Upper lobe of right lung (tissue), 1 donor: ENCODE data around the gene TDRD12. TPM values are rescaled to one million over a fixed set of nuclear protein-coding genes. Genes with fewer than 3 reads are reported as not detected.
"Not testable (repeated sequence)": the region's sequence is repeated elsewhere in the genome, so short reads cannot be mapped to it uniquely, and the experiment has no call there.

Experiments used
- ATAC-seq: fragments of 200-7000 bp; cut with Tn5 transposase; one replicate; pipeline ENCODE4 v1.9.1; 2020; ENCODE audit warnings: mild to moderate bottlenecking, moderate library complexity
- DNase-seq: peaks from one replicate; pipeline ENCODE4 v3.0.0-alpha.2; 2020
- H3K27ac ChIP-seq: fragments of 200-600 bp; one replicate; pipeline ENCODE4 v1.8.0; 2022
- H3K27me3 ChIP-seq: fragments of 200-600 bp; one replicate; pipeline ENCODE4 v1.8.0; 2022; ENCODE audit warnings: mild to moderate bottlenecking
- H3K36me3 ChIP-seq: fragments of 200-600 bp; one replicate; pipeline ENCODE4 v1.8.0; 2022
- H3K4me1 ChIP-seq: fragments of 200-600 bp; one replicate; pipeline ENCODE4 v1.8.0; 2022
- H3K4me3 ChIP-seq: fragments of 200-600 bp; one replicate; pipeline ENCODE4 v1.8.0; 2022; ENCODE audit warnings: mild to moderate bottlenecking
- H3K9me3 ChIP-seq: fragments of 200-600 bp; one replicate; pipeline ENCODE4 v1.8.0; 2022
- intact Hi-C: fragments of 100-400 bp; cut with DNase I; formaldehyde crosslinking; loops from one replicate; pipeline ENCODE4 v1.11.0; 2022
- total RNA-seq: library from RNA; stranded (reverse); fragmentation: NEBNext Ultra II Directional; extraction: Animal tissue kit (Norgen Biotek cat#: 25700); gene quantifications from one replicate; pipeline ENCODE4 v1.2.1, GENCODE V29; 2021
- TF ChIP-seq, protein P1 (sequence below): fragments of 200-600 bp; IDR thresholded peaks from one replicate; pipeline ENCODE4 v1.8.0; 2022; ENCODE audit warnings: antibody characterized with exemption
- donor health status: DM: no; HTN: yes; CAD: no; lungs with severe emphysema.

The TDRD12 gene
- total RNA-seq, 1 donor from 2014 or later, result not detected

DNA sequence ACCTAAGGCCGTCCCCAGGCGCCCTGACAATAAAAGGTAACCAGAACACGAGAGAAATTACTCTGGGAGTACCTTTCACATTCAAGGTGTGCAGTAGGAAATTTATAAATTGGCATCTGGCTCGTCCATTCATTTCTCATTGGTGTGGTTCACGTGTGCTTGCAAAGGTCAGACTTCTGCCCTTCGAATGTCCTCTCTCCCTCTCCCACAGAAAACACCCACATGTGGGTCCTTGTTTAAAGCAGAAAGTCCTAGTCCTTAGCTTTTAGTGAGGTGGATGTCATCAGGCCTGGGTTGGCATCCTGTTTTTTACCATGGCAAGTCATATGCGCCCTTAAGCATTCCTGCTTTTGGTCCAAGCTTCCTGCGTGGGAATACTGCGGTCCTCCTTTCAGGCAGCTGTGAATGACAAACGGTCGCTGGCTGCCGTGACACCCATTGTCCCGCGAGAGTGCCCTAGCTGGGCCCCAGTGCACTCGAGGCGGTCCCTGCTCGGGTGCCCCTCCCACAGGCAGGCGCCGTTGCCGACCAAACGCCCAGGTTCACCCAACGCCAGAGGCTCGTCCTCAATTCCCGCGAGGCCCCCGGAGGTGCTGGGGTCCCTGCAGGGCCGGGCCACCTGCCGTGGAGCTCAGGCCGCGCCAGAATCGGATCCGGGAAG is 28.1 kb upstream of the TDRD12 start, which contains the start of gene NUDT19:
TSS of gene NUDT19 (plus strand) at position 531 of the 661 bp plus-strand sequence. CDS start 140 bp downstream, outside the sequence.
- intact Hi-C loops, result no loop called here
- H3K27ac ChIP-seq, result peak within 1 kb of the TSS; percentile 88
- H3K36me3 ChIP-seq, result no peaks in the 10 kb centered on the region
- DNase-seq, result peak; percentile 96
- peaks cover 49% of the 10 kb centered on the region for H3K4me1 ChIP-seq
- H3K27me3 ChIP-seq, result no peaks in the 10 kb centered on the region
- TF ChIP-seq, protein P1, sequence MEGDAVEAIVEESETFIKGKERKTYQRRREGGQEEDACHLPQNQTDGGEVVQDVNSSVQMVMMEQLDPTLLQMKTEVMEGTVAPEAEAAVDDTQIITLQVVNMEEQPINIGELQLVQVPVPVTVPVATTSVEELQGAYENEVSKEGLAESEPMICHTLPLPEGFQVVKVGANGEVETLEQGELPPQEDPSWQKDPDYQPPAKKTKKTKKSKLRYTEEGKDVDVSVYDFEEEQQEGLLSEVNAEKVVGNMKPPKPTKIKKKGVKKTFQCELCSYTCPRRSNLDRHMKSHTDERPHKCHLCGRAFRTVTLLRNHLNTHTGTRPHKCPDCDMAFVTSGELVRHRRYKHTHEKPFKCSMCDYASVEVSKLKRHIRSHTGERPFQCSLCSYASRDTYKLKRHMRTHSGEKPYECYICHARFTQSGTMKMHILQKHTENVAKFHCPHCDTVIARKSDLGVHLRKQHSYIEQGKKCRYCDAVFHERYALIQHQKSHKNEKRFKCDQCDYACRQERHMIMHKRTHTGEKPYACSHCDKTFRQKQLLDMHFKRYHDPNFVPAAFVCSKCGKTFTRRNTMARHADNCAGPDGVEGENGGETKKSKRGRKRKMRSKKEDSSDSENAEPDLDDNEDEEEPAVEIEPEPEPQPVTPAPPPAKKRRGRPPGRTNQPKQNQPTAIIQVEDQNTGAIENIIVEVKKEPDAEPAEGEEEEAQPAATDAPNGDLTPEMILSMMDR, result no peak
- ATAC-seq, result peak; percentile 97
- no peaks in the 10 kb centered on the region for H3K9me3 ChIP-seq
- peak within 1 kb of the TSS; percentile 78 for H3K4me3 ChIP-seq

DNA sequence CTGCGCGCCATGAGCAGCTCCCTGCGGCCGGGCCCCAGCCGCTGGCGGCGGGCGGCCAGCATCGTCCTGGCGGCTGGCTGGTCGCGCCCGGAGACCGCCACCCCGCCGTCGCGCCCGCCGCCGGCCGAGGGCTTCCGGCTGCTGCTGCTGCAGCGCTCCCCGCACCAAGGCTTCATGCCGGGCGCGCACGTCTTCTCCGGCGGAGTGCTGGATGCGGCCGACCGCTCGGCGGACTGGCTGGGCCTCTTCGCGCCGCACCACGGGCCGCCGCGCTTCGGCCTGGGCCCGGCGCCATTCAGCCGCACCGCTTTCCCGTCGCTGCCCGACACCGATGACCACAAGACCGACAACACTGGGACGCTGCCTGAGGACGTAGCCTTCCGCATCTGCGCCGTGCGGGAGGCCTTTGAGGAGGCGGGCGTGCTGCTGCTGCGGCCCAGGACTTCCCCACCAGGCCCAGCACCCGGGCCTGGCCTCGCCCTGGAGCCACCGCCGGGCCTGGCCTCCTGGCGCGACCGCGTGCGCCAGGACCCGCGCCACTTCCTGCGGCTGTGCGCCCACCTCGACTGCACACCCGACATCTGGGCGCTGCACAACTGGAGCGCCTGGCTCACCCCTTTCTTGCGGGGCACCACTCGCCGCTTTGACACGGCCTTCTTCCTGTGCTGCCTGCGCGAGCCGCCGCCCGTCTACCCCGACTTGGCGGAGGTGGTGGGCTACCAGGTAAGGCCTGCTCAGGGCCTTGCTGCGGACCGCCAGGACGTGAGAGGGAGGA is 27.4 kb upstream of the TDRD12 start:
- H3K4me3 ChIP-seq, result peak overlapping the region; percentile 78
- no peaks in the 10 kb centered on the region for H3K27me3 ChIP-seq
- H3K27ac ChIP-seq, result peak overlapping the region; percentile 88
- TF ChIP-seq, protein P1, result no peak
- DNase-seq (peak; percentile 89), ATAC-seq (peak; percentile 90)
- intact Hi-C loops, result no loop called here
- H3K36me3 ChIP-seq, result no peaks in the 10 kb centered on the region
- peaks cover 54% of the 10 kb centered on the region for H3K4me1 ChIP-seq
- no peaks in the 10 kb centered on the region for H3K9me3 ChIP-seq

DNA sequence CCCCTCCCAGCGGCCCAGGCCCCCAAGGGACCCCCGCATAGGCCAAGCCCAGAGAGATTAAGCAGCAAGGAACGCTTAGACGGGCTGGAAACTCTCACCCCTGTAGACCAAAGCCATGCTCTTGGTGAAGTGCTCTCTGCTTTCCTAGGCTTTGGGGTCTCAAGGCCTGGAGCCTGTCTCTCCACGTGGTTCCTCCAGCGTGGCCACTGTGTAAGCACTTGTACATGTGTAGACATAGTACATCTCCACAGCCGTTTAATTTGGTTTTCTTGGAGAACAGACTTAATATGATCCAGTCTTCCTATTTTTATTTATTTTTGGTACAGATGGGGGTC is 26.9 kb upstream of the TDRD12 start:
- ATAC-seq, result peak; percentile 1
- TF ChIP-seq, protein P1, result no peak
- H3K4me3 ChIP-seq, result peak overlapping the region; percentile 78
- intact Hi-C loops, result no loop called here
- no peaks in the 10 kb centered on the region for H3K36me3 ChIP-seq
- peak overlapping the region; percentile 88 for H3K27ac ChIP-seq
- H3K9me3 ChIP-seq, result no peaks in the 10 kb centered on the region
- no peaks in the 10 kb centered on the region for H3K27me3 ChIP-seq
- DNase-seq, result no peak
- H3K4me1 ChIP-seq, result peaks cover 54% of the 10 kb centered on the region

DNA sequence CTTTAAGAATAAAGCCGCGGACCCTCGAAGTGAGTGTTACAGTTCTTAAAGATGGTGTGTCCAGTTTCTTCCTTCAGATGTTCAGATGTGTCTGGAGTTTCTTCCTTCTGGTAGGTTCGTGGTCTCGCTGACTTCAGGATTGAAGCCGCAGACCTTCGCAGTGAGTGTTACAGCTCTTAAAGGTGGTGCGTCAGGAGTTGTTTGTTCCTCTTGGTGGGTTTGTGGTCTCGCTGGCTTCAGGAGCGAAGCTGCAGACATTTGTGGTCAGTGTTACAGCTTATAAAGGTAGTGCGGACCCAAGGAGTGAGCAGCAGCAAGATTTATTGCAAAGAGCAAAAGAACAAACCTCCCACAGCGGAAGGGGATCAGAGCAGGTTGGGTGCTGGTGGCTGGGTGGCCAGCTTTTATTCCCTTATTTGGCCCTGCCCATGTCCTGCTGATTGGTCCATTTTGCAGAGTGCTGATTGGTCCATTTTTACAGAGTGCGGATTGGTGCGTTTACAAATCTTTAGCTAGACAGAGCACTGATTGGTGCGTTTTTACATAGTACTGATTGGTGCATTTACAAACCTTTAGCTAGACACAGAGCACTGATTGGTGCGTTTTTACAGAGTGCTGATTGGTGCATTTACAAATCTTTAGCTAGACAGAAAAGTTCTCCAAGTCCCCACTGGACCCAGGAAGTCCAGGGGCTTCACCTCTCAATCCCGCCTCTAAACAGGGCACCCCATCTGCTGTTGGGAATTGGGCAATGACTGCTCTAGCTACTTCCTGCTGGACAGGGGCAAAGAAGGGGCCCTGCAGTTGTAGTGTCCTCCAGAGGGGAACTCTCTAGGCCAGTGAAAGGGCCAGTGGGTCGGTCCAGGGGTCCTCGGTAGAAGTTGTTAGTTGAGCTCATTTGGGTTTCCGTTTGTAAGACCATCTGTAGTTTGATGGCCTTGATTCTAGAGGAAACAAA is 26.1 kb upstream of the TDRD12 start:
- ATAC-seq, H3K27ac ChIP-seq, DNase-seq, intact Hi-C loops, H3K27me3 ChIP-seq, H3K9me3 ChIP-seq, H3K36me3 ChIP-seq: not testable (repeated sequence)
- Histone ChIP-seq H3K4me1 (peaks cover 54% of the 10 kb centered on the region), H3K4me3 (peak overlapping the region; percentile 78)

DNA sequence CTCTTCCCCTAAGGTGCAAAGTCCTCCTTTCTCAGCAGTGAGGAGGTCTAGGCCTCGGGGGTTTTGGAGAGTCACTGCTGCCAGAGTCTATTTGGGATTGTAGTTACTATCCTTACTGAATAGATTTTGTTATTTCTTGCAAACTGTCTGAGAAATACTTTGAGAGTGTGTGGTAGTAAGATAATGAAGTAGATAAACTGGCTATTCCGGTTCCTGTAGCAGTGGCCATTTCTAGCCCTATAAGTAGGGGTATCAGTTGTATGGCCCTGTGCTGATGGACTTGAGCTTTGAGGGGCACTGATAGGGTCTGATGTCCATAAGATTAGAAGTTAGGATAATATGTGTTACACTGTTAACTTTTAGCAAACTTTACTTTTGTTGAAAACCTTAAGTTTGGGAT is 25.3 kb upstream of the TDRD12 start:
- H3K27me3 ChIP-seq, ATAC-seq, DNase-seq, H3K9me3 ChIP-seq, H3K36me3 ChIP-seq, H3K27ac ChIP-seq, intact Hi-C loops: not testable (repeated sequence)
- Histone ChIP-seq H3K4me3 (peak overlapping the region; percentile 78), H3K4me1 (peaks cover 54% of the 10 kb centered on the region)

DNA sequence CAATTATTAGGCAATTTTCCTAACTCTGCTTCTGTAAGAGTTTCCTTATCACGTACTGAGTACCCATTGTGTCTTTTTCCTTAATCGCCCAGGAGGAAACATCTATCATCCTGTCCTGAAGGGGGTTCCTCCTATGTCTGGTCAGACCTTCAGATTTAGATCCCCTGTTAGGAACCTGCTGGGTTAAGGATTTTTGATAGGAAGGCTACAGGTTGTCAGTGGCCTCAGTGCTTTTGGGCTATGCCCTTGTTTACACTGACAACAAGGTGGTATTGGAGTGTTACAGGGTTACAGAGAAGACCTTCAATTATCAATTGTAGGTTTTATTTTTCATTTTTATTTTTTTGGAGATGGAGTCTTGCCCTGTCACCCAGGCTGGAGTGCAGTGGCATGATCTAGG is 24.7 kb upstream of the TDRD12 start:
- H3K27ac ChIP-seq, result not testable (repeated sequence)

DNA sequence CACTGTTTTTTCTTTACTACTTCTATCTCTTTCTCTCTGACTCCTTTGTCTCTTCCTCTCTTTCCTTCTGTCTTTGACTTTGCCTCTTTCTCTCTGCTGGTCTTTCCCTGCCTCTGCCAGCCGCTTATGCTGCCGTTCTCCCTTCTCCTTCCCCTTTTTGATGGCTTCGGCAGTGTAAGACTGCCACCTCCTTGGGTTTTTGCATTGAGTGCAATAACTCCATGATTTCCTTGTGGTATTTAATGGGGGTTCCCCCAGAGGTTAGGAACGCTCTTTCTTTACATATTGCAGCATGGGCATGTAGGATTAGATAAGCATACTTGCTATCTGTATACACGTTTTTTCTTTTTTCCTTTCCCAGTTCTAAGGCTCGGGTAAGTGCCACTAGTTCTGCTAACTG is 24.1 kb upstream of the TDRD12 start:
- H3K27me3 ChIP-seq, DNase-seq, ATAC-seq, H3K9me3 ChIP-seq, H3K4me3 ChIP-seq, H3K27ac ChIP-seq, H3K36me3 ChIP-seq, intact Hi-C loops: not testable (repeated sequence)
- H3K4me1 ChIP-seq, result peaks cover 50% of the 10 kb centered on the region

More for the DNA sequence above, 24.7 kb upstream of the TDRD12 start:
- Histone ChIP-seq H3K4me3 (peak overlapping the region; percentile 78), H3K4me1 (peaks cover 54% of the 10 kb centered on the region)
- DNase-seq, H3K36me3 ChIP-seq, intact Hi-C loops, H3K27me3 ChIP-seq, ATAC-seq, H3K9me3 ChIP-seq: not testable (repeated sequence)

DNA sequence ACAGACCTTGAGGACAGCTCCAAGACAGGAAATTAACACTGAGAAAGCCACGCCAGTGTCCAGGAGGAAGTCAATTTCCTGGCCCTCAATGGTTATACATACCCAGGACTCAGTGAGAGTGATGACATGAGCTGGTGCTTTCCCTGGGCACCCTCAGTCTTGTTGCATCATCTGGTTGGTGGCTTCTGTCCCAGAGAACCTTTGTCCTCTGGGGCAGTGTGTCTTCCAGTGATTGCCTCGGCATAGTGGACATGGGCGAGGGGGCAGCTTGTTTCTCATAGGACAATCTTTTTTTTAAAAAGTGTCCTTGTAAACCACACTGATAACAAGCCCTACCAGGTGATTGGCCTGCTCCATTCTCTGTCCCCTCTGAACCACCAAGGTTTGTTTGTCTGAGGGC is 22.8 kb upstream of the TDRD12 start:
- H3K4me3 ChIP-seq, intact Hi-C loops, DNase-seq, H3K27me3 ChIP-seq, ATAC-seq, H3K9me3 ChIP-seq, H3K27ac ChIP-seq, H3K36me3 ChIP-seq: not testable (repeated sequence)
- peaks cover 47% of the 10 kb centered on the region for H3K4me1 ChIP-seq

DNA sequence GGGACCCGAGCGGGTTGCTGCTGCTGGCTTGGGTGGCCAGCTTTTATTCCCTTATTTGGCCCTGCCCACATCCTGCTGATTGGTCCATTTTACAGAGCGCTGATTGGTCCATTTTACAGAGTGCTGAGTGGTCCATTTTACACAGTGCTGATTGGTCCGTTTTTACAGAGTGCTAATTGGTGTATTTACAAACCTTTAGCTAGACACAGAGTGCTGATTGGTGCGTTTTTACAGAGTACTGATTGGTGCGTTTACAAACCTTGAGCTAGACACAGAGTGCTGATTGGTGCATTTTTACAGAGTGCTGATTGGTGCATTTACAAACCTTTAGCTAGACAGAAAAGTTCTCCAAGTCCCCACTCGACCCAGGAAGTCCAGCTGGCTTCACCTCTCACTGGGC is 19.4 kb upstream of the TDRD12 start:
- H3K36me3 ChIP-seq, H3K27me3 ChIP-seq, H3K27ac ChIP-seq, ATAC-seq, intact Hi-C loops, H3K4me3 ChIP-seq, DNase-seq: not testable (repeated sequence)
- peaks cover 11% of the 10 kb centered on the region for H3K9me3 ChIP-seq
- peaks cover 35% of the 10 kb centered on the region for H3K4me1 ChIP-seq
